ENCODE results near the gene ARMH3. TPM values are rescaled to one million over a fixed set of nuclear protein-coding genes. Genes with fewer than 3 reads are reported as not detected.

Gene ARMH3
- total RNA-seq, 2 donors from 2014 or later, result 5.6 to 8.3 TPM

DNA sequence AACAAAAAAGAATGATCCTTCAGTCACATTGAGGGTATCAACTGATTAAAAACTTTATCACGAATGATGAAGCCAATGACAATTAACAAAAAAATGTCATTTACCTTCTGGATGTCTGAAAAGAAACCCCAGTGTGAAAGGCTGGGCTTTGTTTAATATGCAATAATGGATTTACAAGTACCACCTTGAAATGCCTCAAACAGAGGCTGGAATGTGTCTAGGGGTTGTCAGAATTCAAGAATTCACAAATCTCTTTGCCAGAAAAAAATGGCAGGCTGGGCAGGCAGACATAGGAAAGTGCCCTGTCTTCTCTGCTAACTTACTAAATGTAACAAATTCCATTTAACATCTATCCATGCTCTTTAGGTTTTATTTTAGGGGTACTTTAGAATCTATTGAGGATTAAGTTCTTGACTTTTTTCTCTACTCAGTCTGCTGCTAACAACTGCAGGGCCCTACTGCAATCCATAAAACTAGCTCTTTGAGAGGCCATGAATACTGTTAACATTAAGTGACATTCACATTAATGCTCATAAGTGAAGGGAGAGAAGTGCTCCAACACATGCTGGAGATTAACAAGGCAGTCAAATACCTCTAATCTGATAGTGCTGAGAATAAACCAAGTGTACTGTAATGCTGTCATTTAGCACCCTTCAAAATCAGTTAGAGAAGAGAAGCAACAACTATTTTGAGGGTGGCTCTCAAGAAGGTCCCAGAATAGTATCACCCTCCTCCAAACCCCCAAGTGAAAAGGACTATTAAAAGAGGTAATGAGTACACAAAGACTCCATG, 169.3 kb downstream of the ARMH3 start:
- Histone ChIP-seq H3K9me3 (no peaks in the 10 kb centered on the region), H3K27ac (no peak overlapping the region), H3K27me3 (no peaks in the 10 kb centered on the region), H3K36me3 (replicated peaks in 1 of 2; ENCODE audit: insufficient read depth in 1 of 2, low read depth in 2 of 2) (no peaks in the 10 kb centered on the region), H3K4me1 (no peaks in the 10 kb centered on the region), H3K4me3 (no peak overlapping the region)
- DNase-seq, result no peak
- 57 to 65% methylated on average over 1 of the region's 1 CpG for WGBS, 2 donors
- TF ChIP-seq, protein P1, sequence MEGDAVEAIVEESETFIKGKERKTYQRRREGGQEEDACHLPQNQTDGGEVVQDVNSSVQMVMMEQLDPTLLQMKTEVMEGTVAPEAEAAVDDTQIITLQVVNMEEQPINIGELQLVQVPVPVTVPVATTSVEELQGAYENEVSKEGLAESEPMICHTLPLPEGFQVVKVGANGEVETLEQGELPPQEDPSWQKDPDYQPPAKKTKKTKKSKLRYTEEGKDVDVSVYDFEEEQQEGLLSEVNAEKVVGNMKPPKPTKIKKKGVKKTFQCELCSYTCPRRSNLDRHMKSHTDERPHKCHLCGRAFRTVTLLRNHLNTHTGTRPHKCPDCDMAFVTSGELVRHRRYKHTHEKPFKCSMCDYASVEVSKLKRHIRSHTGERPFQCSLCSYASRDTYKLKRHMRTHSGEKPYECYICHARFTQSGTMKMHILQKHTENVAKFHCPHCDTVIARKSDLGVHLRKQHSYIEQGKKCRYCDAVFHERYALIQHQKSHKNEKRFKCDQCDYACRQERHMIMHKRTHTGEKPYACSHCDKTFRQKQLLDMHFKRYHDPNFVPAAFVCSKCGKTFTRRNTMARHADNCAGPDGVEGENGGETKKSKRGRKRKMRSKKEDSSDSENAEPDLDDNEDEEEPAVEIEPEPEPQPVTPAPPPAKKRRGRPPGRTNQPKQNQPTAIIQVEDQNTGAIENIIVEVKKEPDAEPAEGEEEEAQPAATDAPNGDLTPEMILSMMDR (IDR thresholded peaks at IDR 0.05), result no peak
- TF ChIP-seq POLR2A (IDR thresholded peaks at IDR 0.05), result no peak
- intact Hi-C loops (cut with DNase I), result no loop called here
- ATAC-seq, result no peak

DNA sequence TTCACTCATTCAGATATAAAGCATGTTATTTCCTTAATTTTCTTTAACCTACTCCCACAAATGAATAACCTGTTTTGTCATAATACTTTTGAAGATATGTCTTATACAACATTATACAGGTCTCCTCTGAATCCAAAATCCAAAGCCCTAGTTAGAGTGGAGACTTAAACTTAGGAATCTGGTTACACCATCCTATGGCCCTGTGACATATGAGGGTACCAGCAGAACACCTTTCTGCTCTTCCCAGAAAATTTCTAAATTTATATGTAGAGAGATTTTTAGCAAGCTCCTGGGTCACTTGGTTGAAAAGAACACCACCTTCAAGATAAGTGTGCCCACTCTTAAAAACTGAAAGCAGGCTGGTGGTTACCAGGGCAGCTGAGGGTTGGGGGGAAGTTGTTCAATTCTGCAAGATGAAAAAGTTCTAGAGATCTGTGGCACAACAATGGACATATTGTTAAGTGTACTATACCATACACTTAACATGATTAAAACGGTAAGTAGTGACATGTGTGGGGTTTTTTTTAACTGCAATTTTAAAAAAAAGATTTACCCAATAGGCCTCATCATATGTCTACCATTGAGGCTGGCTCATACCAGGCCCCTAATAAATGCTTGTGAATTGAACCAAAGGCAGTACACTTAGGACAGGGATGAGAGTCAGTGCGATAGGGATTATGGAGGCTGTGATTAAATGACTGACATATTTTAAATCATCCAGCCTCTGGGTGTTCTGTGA, 174.8 kb downstream of the ARMH3 start:
- no peak overlapping the region for H3K27ac ChIP-seq
- intact Hi-C loops (cut with DNase I), result no loop called here
- no peak overlapping the region for H3K4me3 ChIP-seq
- TF ChIP-seq POLR2A (IDR thresholded peaks at IDR 0.05), result no peak
- TF ChIP-seq, protein P1 (IDR thresholded peaks at IDR 0.05), result no peak
- no peaks in the 10 kb centered on the region for H3K9me3 ChIP-seq
- no peak for DNase-seq
- H3K4me1 ChIP-seq, result no peaks in the 10 kb centered on the region
- ATAC-seq, result no peak
- WGBS, 2 donors, result 79 to 85% methylated on average over 2 of the region's 2 CpGs
- no peaks in the 10 kb centered on the region for H3K36me3 ChIP-seq (replicated peaks in 1 of 2; ENCODE audit: insufficient read depth in 1 of 2, low read depth in 2 of 2)
- no peaks in the 10 kb centered on the region for H3K27me3 ChIP-seq

DNA sequence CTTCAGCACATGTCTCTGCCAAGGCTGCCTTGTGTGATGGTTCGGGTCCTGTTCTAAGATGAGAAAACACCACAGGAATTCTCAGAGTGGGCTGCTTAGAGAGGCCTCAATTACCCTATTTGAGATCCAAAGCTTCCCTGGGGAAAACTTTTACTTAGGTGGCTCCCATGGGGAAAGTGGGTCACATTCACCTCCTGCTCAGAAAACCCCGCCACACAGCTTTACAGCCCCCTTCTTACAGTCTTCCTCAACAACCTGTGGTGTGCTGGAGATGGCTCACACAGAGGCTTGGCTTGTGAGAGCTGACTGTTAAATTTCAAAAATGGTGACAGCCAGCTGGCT, 175.8 kb downstream of the ARMH3 start:
- Histone ChIP-seq H3K4me1 (no peaks in the 10 kb centered on the region), H3K4me3 (no peak overlapping the region), H3K27ac (no peak overlapping the region), H3K27me3 (no peaks in the 10 kb centered on the region), H3K9me3 (no peaks in the 10 kb centered on the region), H3K36me3 (replicated peaks in 1 of 2; ENCODE audit: insufficient read depth in 1 of 2, low read depth in 2 of 2) (no peaks in the 10 kb centered on the region)
- ATAC-seq (no peak), DNase-seq (no peak)
- intact Hi-C loops (cut with DNase I), result no loop called here
- WGBS, 2 donors, result 81 to 85% methylated on average over 2 of the region's 2 CpGs
- TF ChIP-seq, protein P1 (IDR thresholded peaks at IDR 0.05), result no peak
- no peak for TF ChIP-seq POLR2A (IDR thresholded peaks at IDR 0.05)

DNA sequence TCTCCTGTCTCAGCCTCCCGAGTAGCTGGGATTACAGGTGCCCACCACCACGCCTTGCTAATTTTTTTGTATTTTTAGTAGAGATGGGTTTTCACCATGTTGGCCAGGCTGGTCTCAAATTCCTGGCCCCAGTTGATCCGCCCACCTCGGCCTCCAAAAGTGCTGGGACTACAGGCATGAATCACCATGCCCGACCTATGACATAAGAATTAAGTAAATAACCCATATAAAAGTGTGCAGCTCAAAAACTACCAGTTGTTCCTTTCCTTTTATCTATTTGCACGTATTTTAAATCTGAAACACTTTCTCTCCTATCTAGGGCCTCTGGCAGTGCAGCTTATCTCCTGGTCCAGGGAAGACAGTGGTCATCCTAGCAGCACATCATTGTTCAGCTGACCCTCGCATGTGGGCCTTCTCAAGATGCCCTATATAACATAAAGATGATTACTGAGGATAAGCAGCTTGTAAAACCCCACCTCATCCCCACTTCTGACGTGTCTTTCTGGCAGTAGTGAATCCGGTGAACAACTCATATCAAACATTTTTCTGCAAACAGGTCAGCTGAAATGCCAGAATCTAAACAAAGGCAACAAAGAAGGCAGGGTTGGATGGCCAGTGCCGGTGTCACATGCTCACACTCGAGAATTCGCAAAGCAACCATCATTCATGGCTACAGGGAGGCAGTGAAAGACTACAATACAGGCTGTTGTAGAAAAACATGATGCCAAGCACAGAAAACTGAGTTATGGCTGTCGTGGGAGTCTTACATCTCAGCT, 176.3 kb downstream of the ARMH3 start:
- Histone ChIP-seq H3K36me3 (replicated peaks in 1 of 2; ENCODE audit: insufficient read depth in 1 of 2, low read depth in 2 of 2) (no peaks in the 10 kb centered on the region), H3K4me1 (no peaks in the 10 kb centered on the region), H3K27me3 (no peaks in the 10 kb centered on the region), H3K4me3 (no peak overlapping the region), H3K9me3 (no peaks in the 10 kb centered on the region), H3K27ac (no peak overlapping the region)
- intact Hi-C loops (cut with DNase I), result no loop called here
- 89 to 92% methylated on average over 13 of the region's 13 CpGs for WGBS, 2 donors
- DNase-seq (no peak), ATAC-seq (no peak)
- TF ChIP-seq POLR2A (IDR thresholded peaks at IDR 0.05), result no peak
- TF ChIP-seq, protein P1 (IDR thresholded peaks at IDR 0.05), result no peak

Measured in body of pancreas (tissue), 4 donors.